Osteoblast (primary cell): ENCODE data around the gene HPS5. TPM values are rescaled to one million over a fixed set of nuclear protein-coding genes. Genes with fewer than 3 reads are reported as not detected.

ENCODE experiments used
- DNase-seq: peaks from one replicate; pipeline ENCODE4 v3.0.0; 2011; ENCODE audit warnings: low spot score, mixed read lengths; ENCODE audit not compliant: insufficient read length; ENCODE audit errors: missing footprints
- H2AFZ ChIP-seq: 2 replicates; pipeline ENCODE4 v1.6.0; 2011; ENCODE audit warnings: mild to moderate bottlenecking, low read length
- H3K27ac ChIP-seq: 2 replicates; pipeline ENCODE4 v1.5.1; 2011; ENCODE audit warnings: mild to moderate bottlenecking, low read depth, low read length, moderate library complexity
- H3K27me3 ChIP-seq: 2 replicates; pipeline ENCODE4 v1.6.0; 2012; ENCODE audit warnings: mild to moderate bottlenecking, control low read depth, inconsistent platforms, low read length, moderate library complexity; ENCODE audit not compliant: insufficient read depth
- H3K36me3 ChIP-seq: 2 replicates; pipeline ENCODE4 v1.5.1; 2011; ENCODE audit warnings: mild to moderate bottlenecking, low read length, control low read depth, moderate library complexity; ENCODE audit not compliant: insufficient read depth
- H3K4me1 ChIP-seq: 2 replicates; pipeline ENCODE4 v1.5.1; 2011; ENCODE audit warnings: mild to moderate bottlenecking, low read length, control low read depth, moderate library complexity; ENCODE audit not compliant: insufficient read depth
- H3K4me2 ChIP-seq: 2 replicates; pipeline ENCODE4 v1.6.0; 2011; ENCODE audit warnings: mild to moderate bottlenecking, low read length; ENCODE audit not compliant: insufficient read depth
- H3K4me3 ChIP-seq: fragments of 200-600 bp; sonication (generic); 3 replicates; pipeline ENCODE4 v1.5.1; 2012; ENCODE audit warnings: mild to moderate bottlenecking, low read length, inconsistent platforms; ENCODE audit not compliant: insufficient read depth
- H3K79me2 ChIP-seq: 2 replicates; pipeline ENCODE4 v1.6.0; 2012; ENCODE audit warnings: mild to moderate bottlenecking, low read length, control low read depth, inconsistent platforms; ENCODE audit not compliant: insufficient read depth
- H3K9me3 ChIP-seq: 2 replicates; pipeline ENCODE4 v1.5.1; 2011; ENCODE audit warnings: low read depth, low read length, control low read depth
- H4K20me1 ChIP-seq: 2 replicates; pipeline ENCODE4 v1.6.0; 2012; ENCODE audit warnings: mild to moderate bottlenecking, low read length, control low read depth; ENCODE audit not compliant: insufficient read depth
- CTCF ChIP-seq: IDR thresholded peaks from 2 replicates; pipeline ENCODE4 v1.5.1; 2011; ENCODE audit warnings: mild to moderate bottlenecking, low read depth, low read length, moderate library complexity; ENCODE audit errors: extremely low read depth
- total RNA-seq: library from RNA; depleted of rRNA; stranded (reverse); fragments of >200 nt; gene quantifications from 2 replicates; pipeline ENCODE4 v1.2.3, GENCODE V29; 2012

HPS5 gene
- total RNA-seq, 1 donor = 53.9 TPM

- no peak overlapping the region for H3K4me3 ChIP-seq
- H3K27me3 ChIP-seq = no peaks in the 10 kb centered on the region
- no peaks in the 10 kb centered on the region for H4K20me1 ChIP-seq
- peaks cover 82% of the 10 kb centered on the region for H3K36me3 ChIP-seq
- DNase-seq = no peak
- no peaks in the 10 kb centered on the region for H3K79me2 ChIP-seq
- H3K9me3 ChIP-seq = no peaks in the 10 kb centered on the region
- no peak overlapping the region for H2AFZ ChIP-seq
- no peak overlapping the region for H3K27ac ChIP-seq
- no peak overlapping the region for H3K4me2 ChIP-seq
- no peaks in the 10 kb centered on the region for H3K4me1 ChIP-seq
- no peak for TF ChIP-seq CTCF
These were observed 39.2 kb upstream of the HPS5 start for GRCh38 chr11:18361154-18361553.

GRCh38 chr11:18358646-18359045 is 36.7 kb upstream of the HPS5 start:
- no peak for DNase-seq
- H3K36me3 ChIP-seq = peaks cover 81% of the 10 kb centered on the region

GRCh38 chr11:18352581-18352980 is 30.6 kb upstream of the HPS5 start:
- Histone ChIP-seq H3K4me2 (no peak overlapping the region), H3K4me3 (no peak overlapping the region), H3K9me3 (no peaks in the 10 kb centered on the region), H3K27ac (peak overlapping the region; percentile 9), H4K20me1 (no peaks in the 10 kb centered on the region), H3K79me2 (no peaks in the 10 kb centered on the region), H2AFZ (no peak overlapping the region), H3K36me3 (peaks cover 49% of the 10 kb centered on the region), H3K27me3 (no peaks in the 10 kb centered on the region), H3K4me1 (peaks cover 17% of the 10 kb centered on the region)
- DNase-seq = no peak
- no peak for TF ChIP-seq CTCF

More at GRCh38 chr11:18358646-18359045, 36.7 kb upstream of the HPS5 start:
- Histone ChIP-seq H2AFZ (no peak overlapping the region), H4K20me1 (no peaks in the 10 kb centered on the region), H3K79me2 (no peaks in the 10 kb centered on the region), H3K4me3 (no peak overlapping the region), H3K4me1 (no peaks in the 10 kb centered on the region), H3K27ac (no peak overlapping the region), H3K27me3 (no peaks in the 10 kb centered on the region), H3K9me3 (no peaks in the 10 kb centered on the region), H3K4me2 (no peak overlapping the region)
- no peak for TF ChIP-seq CTCF

GRCh38 chr11:18347471-18348125 is 25.7 kb upstream of the HPS5 start:
- Histone ChIP-seq H3K36me3 (peaks cover 35% of the 10 kb centered on the region), H2AFZ (peak overlapping the region; percentile 6), H3K9me3 (no peaks in the 10 kb centered on the region), H3K79me2 (no peaks in the 10 kb centered on the region), H4K20me1 (no peaks in the 10 kb centered on the region), H3K27ac (peak overlapping the region; percentile 78), H3K4me1 (peaks cover 28% of the 10 kb centered on the region), H3K4me2 (peak overlapping the region; percentile 55), H3K4me3 (no peak overlapping the region), H3K27me3 (no peaks in the 10 kb centered on the region)
- no peak for TF ChIP-seq CTCF
- no peak for DNase-seq
